HG03521 (cell line): ENCODE measurements around the gene GSKIP.
"Not testable (repeated sequence)": the region's sequence is repeated elsewhere in the genome, so short reads cannot be mapped to it uniquely, and the experiment has no call there.

Source experiments
- ATAC-seq: cut with Tn5 transposase; IDR thresholded peaks from one replicate; pipeline ENCODE4 v1.9.1; 2021; ENCODE audit warnings: mild to moderate bottlenecking, moderate library complexity; ENCODE audit not compliant: unreplicated experiment

GSKIP gene

GRCh38 chr14:96362965-96363750 is at the start of gene GSKIP, which contains the start of gene ATG2B:
TSS of gene GSKIP (plus strand) at chr14:96363526. CDS start at chr14:96382248, 18,722 bp downstream.
TSS of gene ATG2B (minus strand) at chr14:96363341. CDS start at chr14:96362976, 365 bp downstream.
- peak; percentile 83 for ATAC-seq

- no peak for ATAC-seq
These were observed 47.2 kb upstream of the GSKIP start for GRCh38 chr14:96316087-96316486.

- no peak for ATAC-seq
These were observed 44.5 kb upstream of the GSKIP start for GRCh38 chr14:96318836-96319235.

- ATAC-seq: no peak
These were observed 42.7 kb upstream of the GSKIP start for GRCh38 chr14:96320605-96321004.

GRCh38 chr14:96324219-96324618 is 39.1 kb upstream of the GSKIP start:
- ATAC-seq: no peak

GRCh38 chr14:96338551-96338950 is 24.8 kb upstream of the GSKIP start:
- no peak for ATAC-seq

GRCh38 chr14:96341323-96341722 is 22.0 kb upstream of the GSKIP start:
- no peak for ATAC-seq

- ATAC-seq: no peak
These were observed 17.7 kb upstream of the GSKIP start for GRCh38 chr14:96345669-96346068.

GRCh38 chr14:96347957-96348356 is 15.4 kb upstream of the GSKIP start:
- not testable (repeated sequence) for ATAC-seq

GRCh38 chr14:96349286-96350075 is 13.8 kb upstream of the GSKIP start:
- no peak for ATAC-seq

- no peak for ATAC-seq
These were observed 11.3 kb upstream of the GSKIP start for GRCh38 chr14:96351986-96352385.

GRCh38 chr14:96352708-96353107 is 10.6 kb upstream of the GSKIP start:
- ATAC-seq: no peak

GRCh38 chr14:96354246-96354645 is 9.1 kb upstream of the GSKIP start:
- ATAC-seq: no peak

GRCh38 chr14:96357216-96357615 is 6.1 kb upstream of the GSKIP start:
- ATAC-seq: no peak

GRCh38 chr14:96359959-96360358 is 3.4 kb upstream of the GSKIP start:
- no peak for ATAC-seq

GRCh38 chr14:96362071-96362964 is 1.0 kb upstream of the GSKIP start:
- peak; percentile 10 for ATAC-seq

GRCh38 chr14:96363751-96364336 is 518 bp downstream of the GSKIP start:
- ATAC-seq: peak; percentile 12

GRCh38 chr14:96364962-96365361 is 1.6 kb downstream of the GSKIP start:
- no peak for ATAC-seq

- ATAC-seq: no peak
These were observed 5.2 kb downstream of the GSKIP start for GRCh38 chr14:96368534-96368933.

GRCh38 chr14:96370528-96370927 is 7.2 kb downstream of the GSKIP start:
- ATAC-seq: no peak

- no peak for ATAC-seq
These were observed 10.2 kb downstream of the GSKIP start for GRCh38 chr14:96373538-96373937.
